GM10847 (cell line): ENCODE measurements around the gene SIN3A.

Experiments
- POLR2A ChIP-seq: IDR thresholded peaks from 2 replicates; pipeline ENCODE4 v1.6.1; 2011; ENCODE audit not compliant: insufficient read length; ENCODE audit errors: extremely low read depth

The SIN3A gene

DNA sequence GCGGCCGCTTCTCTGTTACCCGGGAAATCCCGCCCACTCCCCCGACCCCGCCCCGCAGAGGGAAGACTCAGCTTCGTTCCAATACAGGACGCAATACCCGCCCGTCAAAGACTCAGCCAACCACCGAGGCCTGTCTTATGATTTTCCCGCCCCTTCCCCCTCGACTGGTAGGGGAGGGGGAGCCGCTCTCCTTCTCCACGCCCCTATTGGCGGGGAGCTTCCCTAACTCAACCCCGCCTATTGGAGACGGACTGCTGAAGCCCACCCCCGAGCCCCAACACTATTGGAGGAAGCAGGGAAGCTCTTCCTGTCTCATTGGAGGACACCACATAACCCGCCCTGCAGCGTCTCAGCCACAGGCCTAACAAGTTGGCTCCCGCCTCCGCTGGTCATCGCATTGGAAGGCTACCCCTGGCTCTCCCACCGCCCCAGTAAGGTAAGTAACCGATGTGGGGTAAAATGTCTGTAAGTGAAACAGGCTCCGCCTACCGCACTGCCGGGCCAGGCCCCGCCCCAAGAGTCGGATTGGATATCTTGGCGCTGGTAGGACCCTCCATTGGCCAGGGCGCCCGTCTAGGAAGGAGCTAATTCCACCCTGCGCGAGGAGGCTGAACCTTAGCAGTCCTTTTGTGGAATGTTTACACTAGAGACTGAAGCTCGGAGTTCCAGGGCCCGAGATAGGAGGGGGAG, at the start of gene SIN3A:
TSS of gene SIN3A (minus strand) at position 17 of the 690 bp plus-strand sequence. CDS start 21,315 bp downstream, outside the sequence.
- no peak for TF ChIP-seq POLR2A

DNA sequence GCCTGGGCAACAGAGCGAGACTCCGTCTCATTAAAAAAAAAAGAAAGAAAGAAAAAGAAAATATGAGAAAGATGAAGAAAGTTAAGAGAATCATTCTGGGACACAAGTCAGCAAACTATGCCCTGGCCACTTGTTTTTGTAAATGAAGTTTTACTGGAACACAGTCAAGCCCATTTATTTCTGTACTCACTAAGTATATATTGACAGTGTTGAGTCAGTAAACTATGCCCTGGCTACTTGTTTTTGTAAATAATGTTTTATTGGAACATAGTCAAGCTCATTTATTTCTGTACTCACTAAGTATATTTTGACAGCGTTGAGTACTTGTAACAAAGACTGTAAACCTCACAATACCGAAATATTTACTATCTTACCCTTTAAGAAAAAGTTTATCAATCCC, 42.2 kb upstream of the SIN3A start:
- no peak for TF ChIP-seq POLR2A

DNA sequence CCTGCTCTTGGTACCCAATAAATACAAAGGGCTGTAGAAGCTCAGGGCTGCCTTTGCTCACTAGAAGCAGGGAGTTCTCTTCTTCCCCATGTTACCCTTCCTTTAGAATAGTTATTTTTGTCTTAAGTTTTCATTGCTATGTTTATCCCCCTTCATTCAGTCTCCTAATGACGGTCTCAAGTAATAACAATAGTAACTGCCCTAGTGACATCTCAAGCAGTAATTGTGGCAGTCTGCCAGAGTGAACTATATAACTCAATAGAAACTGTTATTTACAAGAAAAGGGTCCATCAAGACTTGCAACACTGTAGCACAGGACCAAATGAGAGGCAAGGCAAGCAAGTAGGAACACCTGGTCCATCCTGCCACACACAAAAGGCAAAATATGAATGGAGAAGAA, 32.5 kb upstream of the SIN3A start:
- TF ChIP-seq POLR2A = no peak

DNA sequence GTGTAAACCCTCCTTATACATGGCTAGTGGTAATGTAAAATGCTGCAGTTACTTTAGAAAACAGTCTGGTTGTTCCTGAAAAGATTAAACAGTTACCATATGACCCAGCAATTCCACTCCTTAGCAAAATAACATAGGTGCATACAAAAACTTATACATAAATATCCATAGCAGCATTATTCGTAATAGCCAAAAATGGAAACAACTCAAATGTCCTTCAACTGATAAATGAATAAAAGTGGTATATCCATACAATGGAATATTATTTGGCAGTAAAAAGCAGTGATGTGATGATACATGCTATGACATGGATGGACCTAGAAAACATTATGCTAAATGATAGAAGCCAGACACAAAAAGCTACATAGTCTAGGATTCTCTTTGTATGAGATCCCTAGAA, 31.6 kb upstream of the SIN3A start:
- TF ChIP-seq POLR2A = no peak

DNA sequence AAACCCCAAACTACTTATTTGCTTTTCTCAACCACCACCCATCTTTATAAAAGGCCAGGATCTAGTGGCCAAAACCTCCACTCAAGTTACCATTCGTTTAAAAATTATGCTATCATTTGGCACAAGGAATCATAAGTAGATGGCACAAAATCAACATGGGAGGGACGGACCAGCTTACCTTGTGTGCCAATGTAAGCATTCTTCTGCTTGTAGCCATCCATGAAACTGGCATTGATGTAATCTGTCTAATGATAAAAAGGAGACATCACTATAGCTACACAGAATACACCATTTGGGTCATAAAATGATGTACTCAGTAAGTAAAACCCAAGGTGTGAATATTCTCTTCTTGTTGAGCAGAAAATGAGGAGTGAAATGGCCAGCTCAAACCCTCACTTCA, 28.2 kb upstream of the SIN3A start:
- no peak for TF ChIP-seq POLR2A

DNA sequence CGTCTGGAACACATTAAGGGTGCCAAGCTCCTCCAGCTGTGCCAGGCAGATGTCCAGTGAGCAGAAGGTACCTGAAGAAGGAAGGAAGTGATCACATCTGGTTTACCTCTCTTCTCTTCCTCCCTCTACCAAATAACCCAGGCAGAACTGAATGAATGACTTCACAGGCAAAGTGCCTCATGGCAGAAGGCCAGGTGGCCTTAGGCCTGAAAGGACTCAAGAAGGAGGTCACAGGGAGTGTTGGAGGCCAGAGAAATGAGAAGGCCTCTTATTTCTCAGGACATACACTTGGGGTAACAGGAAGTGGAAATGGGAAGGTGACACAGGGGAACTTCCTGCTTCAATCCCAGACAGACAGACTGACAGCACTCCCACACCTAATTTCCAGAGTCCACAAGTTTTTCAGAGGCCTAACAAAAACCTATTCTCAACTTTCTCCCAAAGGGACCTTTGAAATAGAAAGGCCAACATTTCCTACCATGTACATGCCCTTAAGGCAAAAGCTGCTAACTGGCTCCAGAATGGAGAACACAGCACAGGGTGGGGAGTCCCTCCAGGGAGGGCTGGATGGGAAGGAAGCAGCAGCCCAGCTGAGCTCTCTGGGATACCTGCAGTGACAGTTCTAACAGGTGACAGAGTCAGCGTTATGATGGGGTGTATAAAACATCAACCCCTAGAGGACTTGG, 17.6 kb upstream of the SIN3A start:
- TF ChIP-seq POLR2A = no peak

DNA sequence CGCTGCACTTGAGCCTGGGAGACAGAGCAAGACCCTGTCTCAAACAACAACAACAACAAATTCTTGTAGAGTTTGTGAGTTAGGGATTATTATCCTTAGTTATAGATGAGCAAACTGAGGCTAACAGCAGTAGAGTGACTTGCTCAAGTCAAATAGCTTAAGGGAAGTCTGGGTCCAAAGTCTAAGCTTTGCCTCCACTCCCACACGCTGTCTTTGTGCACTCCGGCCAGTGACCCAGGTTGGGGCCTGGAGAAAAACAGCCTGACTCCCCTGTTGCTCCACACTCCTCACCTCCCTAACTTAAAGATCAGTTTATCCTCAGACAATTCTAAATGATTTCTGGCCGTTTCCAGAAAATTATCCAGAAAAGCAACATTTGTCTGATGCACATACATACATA, 9.2 kb upstream of the SIN3A start:
- TF ChIP-seq POLR2A = no peak

DNA sequence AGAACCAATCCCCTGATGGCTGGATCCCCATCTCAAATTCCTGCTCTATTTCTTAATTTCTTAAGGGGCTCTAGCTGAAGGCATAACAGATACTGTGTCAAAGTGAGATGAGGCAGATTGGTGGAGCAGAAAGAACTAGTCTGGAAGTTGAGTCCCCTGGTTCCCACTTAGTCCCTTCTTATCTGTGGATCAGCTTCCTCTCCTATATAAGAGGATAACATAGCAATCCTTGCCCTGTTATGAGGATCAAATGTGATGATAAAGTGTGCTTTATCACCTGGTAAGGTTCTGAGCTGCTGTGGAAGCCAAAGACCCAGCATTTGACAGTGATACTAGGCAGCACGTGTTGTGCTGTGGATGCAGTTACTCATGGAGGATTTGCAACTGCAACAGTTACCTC, 8.1 kb upstream of the SIN3A start:
- TF ChIP-seq POLR2A = no peak

DNA sequence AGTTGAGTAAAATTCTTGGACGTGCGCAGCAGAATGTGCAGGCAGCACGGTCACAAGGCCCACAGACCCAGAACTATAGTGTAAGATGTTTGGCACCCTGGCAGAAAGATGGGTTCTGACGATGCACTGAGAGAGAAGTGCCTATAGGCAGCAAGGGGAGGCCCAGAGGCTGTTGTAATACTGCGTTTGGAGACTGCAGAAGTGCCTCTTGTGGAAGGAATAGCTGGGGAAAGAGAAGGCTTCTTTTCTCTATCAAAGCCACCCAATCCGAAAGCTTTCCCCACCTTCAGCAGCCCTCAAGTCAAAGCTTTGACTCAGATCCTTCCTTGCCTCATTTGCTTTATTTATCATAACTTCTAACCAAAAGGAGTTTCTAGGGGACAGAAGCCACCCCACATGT, 5.2 kb upstream of the SIN3A start:
- TF ChIP-seq POLR2A = no peak

DNA sequence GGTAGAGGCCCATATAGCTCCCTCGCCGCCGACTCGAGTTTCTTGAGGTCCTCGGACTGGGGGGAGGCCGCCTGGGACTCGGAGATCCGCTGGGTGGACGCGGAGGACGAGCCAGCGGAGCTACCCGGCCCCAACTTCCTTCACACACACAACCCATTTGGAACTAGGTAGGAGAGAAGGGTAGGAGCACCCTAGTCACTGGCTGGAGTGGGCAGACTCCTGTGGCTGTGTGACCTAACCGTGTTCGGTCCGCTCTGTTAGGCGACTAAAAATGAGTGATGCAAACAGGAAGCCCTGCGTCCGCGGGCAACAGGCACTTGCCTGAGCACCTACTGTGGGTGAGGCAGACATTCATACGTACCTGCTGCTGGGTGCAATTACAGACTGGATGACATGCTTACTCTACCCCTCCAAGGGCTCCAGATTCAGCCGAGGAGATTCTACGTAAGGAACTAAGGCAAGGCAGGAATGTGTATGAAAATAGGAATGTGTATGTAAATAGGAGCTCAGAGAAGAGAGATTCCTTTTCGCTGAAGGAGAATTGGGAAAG, 4.6 kb upstream of the SIN3A start:
- TF ChIP-seq POLR2A = peak; percentile 14

DNA sequence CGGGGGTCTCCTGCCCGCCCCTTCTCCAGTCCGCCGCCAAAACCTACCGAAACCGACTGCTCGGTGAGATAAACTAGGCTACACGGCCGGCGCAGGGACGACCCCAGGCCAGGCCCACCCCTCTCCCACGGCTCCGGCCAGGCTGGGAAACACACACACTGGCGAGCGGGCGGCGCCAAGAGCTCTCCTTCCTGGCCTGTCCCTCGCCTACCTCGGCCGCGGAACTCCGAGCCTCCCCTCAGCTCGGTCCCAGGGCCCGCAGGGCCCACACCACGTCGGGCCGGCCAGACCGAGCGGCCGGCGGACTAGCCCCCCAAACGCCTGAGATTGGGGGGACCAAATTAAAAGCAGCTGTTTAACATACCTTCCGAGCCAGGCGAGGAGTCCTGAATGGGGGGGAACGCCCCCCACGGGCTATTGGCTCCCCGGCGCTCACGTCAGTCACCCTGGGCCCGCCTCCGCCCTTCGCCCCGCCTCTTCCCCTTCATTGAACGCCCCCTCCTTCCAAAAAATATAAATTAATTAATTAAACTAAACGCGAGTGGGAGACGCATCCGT, 4.0 kb upstream of the SIN3A start:
- TF ChIP-seq POLR2A = no peak

DNA sequence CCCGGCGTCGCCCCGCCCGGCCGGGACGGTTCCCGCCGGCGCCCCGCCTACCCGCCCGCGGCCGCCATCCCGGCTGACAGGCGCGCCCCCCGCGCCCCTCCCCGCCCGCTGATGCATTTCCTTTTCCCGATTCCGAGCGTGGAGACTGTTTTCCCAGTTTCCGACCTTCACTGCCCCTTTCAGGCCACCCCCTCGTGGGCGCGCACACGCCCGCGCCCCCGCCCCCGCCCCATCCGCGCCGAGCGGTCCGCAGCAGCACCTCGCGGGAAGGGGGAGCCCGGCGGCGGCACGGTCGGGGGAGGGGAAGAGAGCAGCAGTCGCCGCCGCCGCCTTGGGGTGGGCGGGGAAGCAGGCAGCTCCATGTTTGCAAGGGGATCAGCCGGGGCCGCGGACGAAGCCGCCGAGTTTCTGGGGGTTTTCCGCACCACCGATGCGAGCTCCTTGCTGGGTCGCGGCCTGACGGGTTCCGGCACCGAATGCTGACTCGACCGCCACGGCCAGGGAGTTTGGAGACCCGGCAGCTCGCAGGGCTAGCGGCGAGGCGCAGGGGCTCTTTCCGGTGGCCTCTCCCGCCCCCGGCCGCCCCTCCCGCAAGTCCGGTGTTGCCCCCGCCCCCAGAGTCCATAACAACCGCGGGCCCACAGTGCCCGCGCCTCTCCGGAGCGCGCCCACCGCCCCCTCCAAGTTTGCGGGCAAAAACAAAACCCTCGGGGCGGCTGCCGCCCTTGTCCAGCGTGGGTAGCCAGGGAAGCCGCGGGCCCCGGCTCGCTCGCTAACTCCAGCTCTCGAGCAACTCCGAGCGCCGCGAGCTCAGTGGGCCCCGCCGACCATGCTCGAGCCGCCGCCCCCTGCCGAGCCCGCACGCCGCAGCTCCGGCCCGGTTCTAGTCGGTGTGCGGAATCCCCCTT, 3.2 kb upstream of the SIN3A start:
- TF ChIP-seq POLR2A = peak; percentile 4

DNA sequence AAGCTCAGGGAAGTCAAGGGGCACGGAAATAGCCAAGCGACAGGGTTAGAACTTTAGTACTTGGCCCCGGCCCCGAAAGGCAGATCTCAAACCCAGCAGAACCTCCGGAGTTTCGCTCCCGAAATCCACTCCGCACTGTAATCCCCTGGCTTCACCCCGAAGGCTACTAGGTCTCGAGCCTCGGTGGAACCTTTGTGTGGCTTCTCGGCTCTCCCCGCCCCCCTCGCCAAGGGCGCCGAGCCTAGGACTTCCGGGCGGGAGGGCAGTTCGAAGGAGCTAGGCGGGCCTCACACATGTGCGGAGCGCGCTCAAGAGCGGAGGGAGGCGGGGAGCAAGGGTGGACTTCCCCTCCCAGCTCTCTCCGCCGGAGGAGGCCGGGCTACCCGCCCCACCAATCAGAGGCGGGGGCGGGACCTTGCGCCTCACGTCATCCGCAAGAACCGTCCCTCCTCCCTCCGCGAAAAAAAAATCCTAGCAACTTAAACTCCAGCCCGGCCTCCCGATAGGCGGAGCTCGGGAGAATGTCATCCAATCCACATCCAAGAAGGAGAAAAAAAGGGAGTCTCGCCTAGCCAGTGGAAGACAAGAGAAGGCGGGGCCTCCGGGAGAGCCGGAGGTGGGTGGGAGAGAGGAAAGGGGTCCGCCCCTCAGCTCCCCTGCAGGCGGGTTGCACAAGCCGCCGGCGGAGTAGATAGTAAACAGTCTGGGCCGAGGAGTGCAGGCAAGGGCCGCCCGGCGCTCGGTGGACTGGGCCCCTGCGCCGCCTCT, 2.4 kb upstream of the SIN3A start:
- TF ChIP-seq POLR2A = peak; percentile 39

DNA sequence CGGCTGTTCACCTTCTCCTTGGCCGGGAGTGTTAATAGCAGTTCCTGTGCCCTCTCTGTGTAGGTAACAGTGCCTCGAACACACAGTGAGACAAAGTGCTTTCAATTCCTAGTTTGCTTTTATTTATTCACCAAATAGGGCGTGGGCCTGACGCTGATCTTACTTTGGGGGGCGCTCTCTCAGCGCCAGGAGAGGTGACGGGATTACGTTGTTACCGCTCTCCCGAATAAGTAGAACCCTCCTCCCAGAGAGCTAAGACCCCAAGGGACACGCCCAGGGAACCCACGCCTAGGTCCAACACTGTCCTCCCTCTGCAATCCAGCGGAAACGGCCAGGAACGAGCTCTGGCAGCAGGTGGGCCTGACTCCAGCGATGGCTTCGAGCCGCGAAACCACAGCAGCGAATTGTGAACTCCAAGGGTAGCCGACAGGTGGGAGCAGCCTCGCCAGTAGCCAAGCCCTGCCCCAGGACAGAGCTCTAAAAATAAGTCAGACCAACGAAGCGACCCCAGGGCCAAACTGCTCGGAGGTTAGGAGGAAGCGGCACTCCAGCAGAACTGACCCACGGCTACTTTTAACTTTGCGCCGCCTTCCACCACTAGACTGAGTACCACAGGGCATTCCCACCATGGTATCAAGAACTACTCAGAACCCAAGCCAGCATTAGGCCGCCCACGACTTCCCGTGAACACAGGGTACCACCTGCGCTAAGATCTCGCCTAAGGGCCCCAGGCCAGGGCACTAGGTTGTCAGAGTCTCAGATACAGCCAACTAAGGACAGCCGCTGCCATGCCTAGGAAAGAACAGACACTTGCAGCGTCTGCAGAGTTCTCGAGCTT, 1.6 kb upstream of the SIN3A start:
- TF ChIP-seq POLR2A = no peak
